Naive thymus-derived CD8-positive, alpha-beta T cell (primary cell): ENCODE measurements around the gene CD28. TPM values are rescaled to one million over a fixed set of nuclear protein-coding genes. Genes with fewer than 3 reads are reported as not detected.
"Not testable (repeated sequence)": the region's sequence is repeated elsewhere in the genome, so short reads cannot be mapped to it uniquely, and the experiment has no call there.

ENCODE experiments used
- ATAC-seq, 2 donors: fragments of 150-1000 bp; cut with Tn5 transposase in 1 of 2; sonication (Bioruptor Pico), chemical (Tn5 transposase) in 1 of 2; 1 replicate in 1 of 2; 2 replicates in 1 of 2; pipeline ENCODE4 v1.10.0; 2021; ENCODE audit warnings: mild to moderate bottlenecking in 2 of 2, moderate library complexity in 2 of 2
- POLR2A ChIA-PET: fragments of 350-600 bp; sonication (Branson Sonifier 250); formaldehyde crosslinking; loops from one replicate; lab custom pipeline; 2021; ENCODE audit warnings: antibody characterized with exemption; lab: Charles Lee
- DNase-seq, 10 donors: peaks; one replicate each; pipeline versions ENCODE4 v3.0.0 to v3.0.0-alpha.2; 2020 to 2022
- H3K27ac Mint-ChIP-seq, 10 donors: one replicate each; pipeline ENCODE4 v1.8.0; 2020 to 2022; ENCODE audit warnings: mild to moderate bottlenecking in 10 of 10, mixed read lengths in 10 of 10, moderate library complexity in 4 of 10, inconsistent platforms in 1 of 10
- H3K27me3 Mint-ChIP-seq, 5 donors: one replicate each; pipeline ENCODE4 v1.8.0; 2021 to 2022; ENCODE audit warnings: mixed read lengths in 5 of 5
- H3K36me3 Mint-ChIP-seq, 3 donors: one replicate each; pipeline ENCODE4 v1.8.0; 2020 to 2022; ENCODE audit warnings: mixed read lengths in 3 of 3, mild to moderate bottlenecking in 2 of 3, inconsistent platforms in 1 of 3
- H3K4me1 Mint-ChIP-seq, 4 donors: one replicate each; pipeline ENCODE4 v1.8.0; 2021 to 2022; ENCODE audit warnings: mixed read lengths in 4 of 4
- H3K4me3 Mint-ChIP-seq, 10 donors: one replicate each; pipeline ENCODE4 v1.8.0; 2020 to 2022; ENCODE audit warnings: mild to moderate bottlenecking in 10 of 10, mixed read lengths in 10 of 10, moderate library complexity in 6 of 10, inconsistent platforms in 1 of 10
- H3K9me3 Mint-ChIP-seq, 9 donors: one replicate each; pipeline ENCODE4 v1.8.0; 2020 to 2022; ENCODE audit warnings: mixed read lengths in 9 of 9, mild to moderate bottlenecking in 3 of 9, inconsistent platforms in 1 of 9, moderate library complexity in 1 of 9
- polyA plus RNA-seq, 3 donors: library from polyadenylated mRNA; unstranded; fragments of 300-500 nt; fragmentation: Illumina TruSeq; gene quantifications; one replicate each; pipeline ENCODE4 v1.2.3, GENCODE V29; 2021
- total RNA-seq, 8 experiments: library from RNA in 2 of 8; stranded (reverse) in 2 of 8; gene quantifications; one replicate each; pipeline ENCODE4 v1.2.3 and lab custom pipeline; 2021 to 2026

The CD28 gene
- total and polyA plus RNA-seq, 5 experiments from 2014 or later, result 15.8 to 133 (median 32.0) TPM

GRCh38 chr2:203758841-203759689, 52.6 kb downstream of the CD28 start:
- POLR2A ChIA-PET, result interaction anchor here (1.2 to 1.3 kb wide), 2 partner anchors 8 to 49 kb away, joined by 5 to 6 read pairs; no protein-coding TSS in a partner anchor
- DNase-seq (no peak), ATAC-seq (no peak)
- peaks cover 20 to 62% (median 38%) of the 10 kb centered on the region in 4 donors for H3K4me1 Mint-ChIP-seq
- H3K9me3 Mint-ChIP-seq, result peaks cover 5 to 38% (median 21%) of the 10 kb centered on the region in 9 donors
- no peak overlapping the region for H3K4me3 Mint-ChIP-seq
- peaks cover 27 to 56% (median 33%) of the 10 kb centered on the region in 3 donors for H3K36me3 Mint-ChIP-seq
- H3K27me3 Mint-ChIP-seq, result no peaks in the 10 kb centered on the region
- peak overlapping the region in 3 of 10 donors; percentile 31 to 72 (median 43) for H3K27ac Mint-ChIP-seq

GRCh38 chr2:203759690-203760365, 53.4 kb downstream of the CD28 start:
- DNase-seq, result no peak
- peaks cover 20 to 68% (median 44%) of the 10 kb centered on the region in 4 donors for H3K4me1 Mint-ChIP-seq
- peaks cover 3 to 31% (median 20%) of the 10 kb centered on the region in 9 donors for H3K9me3 Mint-ChIP-seq
- ATAC-seq, result no peak
- peak overlapping the region in 4 of 10 donors; percentile 28 to 72 (median 38) for H3K27ac Mint-ChIP-seq
- peaks cover 24 to 53% (median 28%) of the 10 kb centered on the region in 3 donors for H3K36me3 Mint-ChIP-seq
- H3K4me3 Mint-ChIP-seq, result no peak overlapping the region
- H3K27me3 Mint-ChIP-seq, result no peaks in the 10 kb centered on the region
- POLR2A ChIA-PET, result interaction anchor here (1.3 kb wide), 1 partner anchor 8 kb away, joined by 5 read pairs; no protein-coding TSS in a partner anchor

- Mint-ChIP-seq H3K4me3 (no peak overlapping the region), H3K27ac (peak overlapping the region in 4 of 10 donors; percentile 20 to 72 (median 34)), H3K36me3 (peaks cover 14 to 45% (median 19%) of the 10 kb centered on the region in 3 donors), H3K4me1 (peaks cover 25 to 76% (median 57%) of the 10 kb centered on the region in 4 donors), H3K9me3 (peaks cover 2 to 23% (median 16%) of the 10 kb centered on the region in 9 donors), H3K27me3 (no peaks in the 10 kb centered on the region)
- DNase-seq (no peak), ATAC-seq (no peak)
- POLR2A ChIA-PET, result interaction anchor here (1.0 kb wide), 1 partner anchor 17 kb away, joined by 5 read pairs; no protein-coding TSS in a partner anchor
Observed at GRCh38 chr2:203761121-203761520, 54.7 kb downstream of the CD28 start.

GRCh38 chr2:203763241-203763937, 57.0 kb downstream of the CD28 start:
- peak overlapping the region; percentile 61 to 98 (median 84) for H3K27ac Mint-ChIP-seq
- POLR2A ChIA-PET, result interaction anchor here (1.3 to 4.7 kb wide), 3 partner anchors 11 to 23 kb away, joined by 4 to 16 read pairs (median 4); no protein-coding TSS in a partner anchor
- H3K4me1 Mint-ChIP-seq, result peaks cover 25 to 86% (median 70%) of the 10 kb centered on the region in 4 donors
- H3K9me3 Mint-ChIP-seq, result peaks cover 0 to 6% (median 2%) of the 10 kb centered on the region in 9 donors
- H3K27me3 Mint-ChIP-seq, result no peaks in the 10 kb centered on the region
- DNase-seq (peak in 1 of 10 donors; percentile 10), ATAC-seq (peak; percentile 41 to 46)
- H3K4me3 Mint-ChIP-seq, result peak overlapping the region in 8 of 10 donors; percentile 15 to 72 (median 54)
- H3K36me3 Mint-ChIP-seq, result peaks cover 0 to 36% (median 3%) of the 10 kb centered on the region in 3 donors

- H3K4me3 Mint-ChIP-seq, result peak overlapping the region in 7 of 10 donors; percentile 29 to 72 (median 52)
- no peaks in the 10 kb centered on the region for H3K27me3 Mint-ChIP-seq
- POLR2A ChIA-PET, result interaction anchor here (0.6 to 4.7 kb wide), 6 partner anchors 11 to 222 kb away, joined by 3 to 16 read pairs (median 4); no protein-coding TSS in a partner anchor
- H3K36me3 Mint-ChIP-seq, result peaks cover 0 to 32% (median 0%) of the 10 kb centered on the region in 3 donors
- peaks cover 0 to 7% (median 1%) of the 10 kb centered on the region in 9 donors for H3K9me3 Mint-ChIP-seq
- H3K4me1 Mint-ChIP-seq, result peaks cover 23 to 83% (median 66%) of the 10 kb centered on the region in 4 donors
- H3K27ac Mint-ChIP-seq, result peak overlapping the region; percentile 61 to 98 (median 84)
- ATAC-seq (peak; percentile 73 to 89), DNase-seq (peak in 3 of 10 donors; percentile 20 to 30 (median 22))
Observed at GRCh38 chr2:203763938-203764664, 57.7 kb downstream of the CD28 start.

GRCh38 chr2:203772456-203773165, 66.2 kb downstream of the CD28 start:
- ATAC-seq (no peak), DNase-seq (no peak)
- peaks cover 0 to 7% (median 0%) of the 10 kb centered on the region in 9 donors for H3K9me3 Mint-ChIP-seq
- H3K27ac Mint-ChIP-seq, result peak overlapping the region in 1 of 10 donors; percentile 35
- POLR2A ChIA-PET, result interaction anchor here (1.8 kb wide), 1 partner anchor 11 kb away, joined by 4 read pairs; no protein-coding TSS in a partner anchor
- H3K27me3 Mint-ChIP-seq, result no peaks in the 10 kb centered on the region
- peaks cover 3 to 17% (median 12%) of the 10 kb centered on the region in 4 donors for H3K4me1 Mint-ChIP-seq
- H3K4me3 Mint-ChIP-seq, result no peak overlapping the region
- H3K36me3 Mint-ChIP-seq, result peaks cover 0 to 24% (median 5%) of the 10 kb centered on the region in 3 donors

GRCh38 chr2:203774760-203775159, 68.3 kb downstream of the CD28 start:
- no peak for DNase-seq
- Mint-ChIP-seq H3K27me3 (no peaks in the 10 kb centered on the region), H3K27ac (peak overlapping the region in 1 of 10 donors; percentile 15), H3K9me3 (peaks cover 0 to 3% (median 0%) of the 10 kb centered on the region in 9 donors), H3K4me1 (peaks cover 9 to 20% (median 16%) of the 10 kb centered on the region in 4 donors), H3K36me3 (peaks cover 0 to 18% (median 3%) of the 10 kb centered on the region in 3 donors), H3K4me3 (no peak overlapping the region)
- POLR2A ChIA-PET, result interaction anchor here (1.0 to 1.2 kb wide), 2 partner anchors 10 to 12 kb away, joined by 3 to 4 read pairs; no protein-coding TSS in a partner anchor
- no peak for ATAC-seq

- H3K27ac Mint-ChIP-seq, result peak overlapping the region in 2 of 10 donors; percentile 47 to 65
Observed at GRCh38 chr2:203775684-203776083, 69.2 kb downstream of the CD28 start.

GRCh38 chr2:203777030-203777429, 70.6 kb downstream of the CD28 start:
- POLR2A ChIA-PET, result interaction anchor here (0.7 to 0.9 kb wide), 2 partner anchors 57 to 1166 kb away, joined by 3 read pairs; no protein-coding TSS in a partner anchor
- H3K27ac Mint-ChIP-seq, result no peak overlapping the region
- H3K27me3 Mint-ChIP-seq, result no peaks in the 10 kb centered on the region
- DNase-seq, result no peak
- H3K4me1 Mint-ChIP-seq, result peaks cover 17 to 35% (median 30%) of the 10 kb centered on the region in 4 donors
- no peak overlapping the region for H3K4me3 Mint-ChIP-seq
- H3K36me3 Mint-ChIP-seq, result peaks cover 0 to 8% (median 0%) of the 10 kb centered on the region in 3 donors
- no peak for ATAC-seq
- peaks cover 0 to 3% (median 0%) of the 10 kb centered on the region in 9 donors for H3K9me3 Mint-ChIP-seq

More at GRCh38 chr2:203775684-203776083, 69.2 kb downstream of the CD28 start:
- peak overlapping the region in 1 of 10 donors; percentile 16 for H3K4me3 Mint-ChIP-seq
- H3K36me3 Mint-ChIP-seq, result peaks cover 0 to 12% (median 0%) of the 10 kb centered on the region in 3 donors
- H3K9me3 Mint-ChIP-seq, result peaks cover 0 to 3% (median 0%) of the 10 kb centered on the region in 9 donors
- H3K27me3 Mint-ChIP-seq, result no peaks in the 10 kb centered on the region
- no peak for DNase-seq
- ATAC-seq, result no peak
- POLR2A ChIA-PET, result interaction anchor here (1.2 kb wide), 1 partner anchor 11 kb away, joined by 3 read pairs; no protein-coding TSS in a partner anchor
- H3K4me1 Mint-ChIP-seq, result peaks cover 17 to 25% (median 22%) of the 10 kb centered on the region in 4 donors

- H3K27me3 Mint-ChIP-seq, H3K36me3 Mint-ChIP-seq, H3K9me3 Mint-ChIP-seq, ATAC-seq: not testable (repeated sequence)
- Mint-ChIP-seq H3K27ac (peak overlapping the region; percentile 15 to 82 (median 49)), H3K4me1 (peaks cover 22 to 59% (median 42%) of the 10 kb centered on the region in 4 donors), H3K4me3 (peak overlapping the region in 3 of 10 donors; percentile 2 to 56 (median 13))
- DNase-seq, result peak in 1 of 10 donors; percentile 6
- POLR2A ChIA-PET, result interaction anchor here (1.1 to 1.3 kb wide), 2 partner anchors 36 to 39 kb away, joined by 3 to 5 read pairs; no protein-coding TSS in a partner anchor
Observed at GRCh38 chr2:203779477-203780073, 73.1 kb downstream of the CD28 start.
